GM23338 (cell line): Measurements from ENCODE around the gene PHACTR1.

Experiments
- CREB1 ChIP-seq: fragments of 250-450 bp; sonication (Bioruptor Pico); IDR thresholded peaks from 2 replicates; pipeline ENCODE4 v1.5.0; 2020; ENCODE audit warnings: low read depth, mild to moderate bottlenecking, moderate library complexity
- ETS1 ChIP-seq: IDR thresholded peaks from 2 replicates; pipeline ENCODE4 v1.6.1; 2016; ENCODE audit warnings: antibody characterized with exemption
- EZH2 ChIP-seq: fragments of 200-600 bp; sonication (generic); IDR thresholded peaks from one replicate; pipeline ENCODE4 v1.8.0; 2017; ENCODE audit warnings: antibody characterized with exemption, mild to moderate bottlenecking, low read depth; ENCODE audit not compliant: unreplicated experiment
- EZH2phosphoT487 ChIP-seq: fragments of 200-600 bp; sonication (generic); IDR thresholded peaks from one replicate; pipeline ENCODE4 v1.8.1; 2018; ENCODE audit warnings: antibody characterized with exemption; ENCODE audit not compliant: unreplicated experiment
- POLR2AphosphoS5 ChIP-seq: IDR thresholded peaks from 2 replicates; pipeline ENCODE4 v1.6.1; 2016; ENCODE audit warnings: antibody characterized with exemption, low read depth
- REST ChIP-seq: IDR thresholded peaks from one replicate; pipeline ENCODE4 v1.6.1; 2018; ENCODE audit warnings: antibody characterized with exemption; ENCODE audit not compliant: unreplicated experiment
- ZNF331 ChIP-seq: fragments of 250-450 bp; sonication (Bioruptor Pico); IDR thresholded peaks from 2 replicates; pipeline ENCODE4 v1.5.0; 2020; ENCODE audit warnings: low read depth, mild to moderate bottlenecking, moderate library complexity
- TF ChIP-seq, protein P1 (sequence below), 2 experiments: fragments of 200-600 bp in 1 of 2; sonication (generic) in 1 of 2; conservative IDR thresholded peaks; 2 replicates each; pipeline versions ENCODE4 v1.5.1 to v1.6.1; 2016 to 2017; ENCODE audit warnings: antibody characterized with exemption in 2 of 2, low read depth in 2 of 2, mild to moderate bottlenecking in 2 of 2, moderate library complexity in 1 of 2

GRCh38 chr6:12719017-12719416 is 2.5 kb downstream of the PHACTR1 start:
- TF ChIP-seq CREB1 (no peak), POLR2AphosphoS5 (no peak), REST (no peak), EZH2 (no peak), EZH2phosphoT487 (no peak), ETS1 (no peak), ZNF331 (CRISPR knock-in tag) (no peak)
- TF ChIP-seq, protein P1, sequence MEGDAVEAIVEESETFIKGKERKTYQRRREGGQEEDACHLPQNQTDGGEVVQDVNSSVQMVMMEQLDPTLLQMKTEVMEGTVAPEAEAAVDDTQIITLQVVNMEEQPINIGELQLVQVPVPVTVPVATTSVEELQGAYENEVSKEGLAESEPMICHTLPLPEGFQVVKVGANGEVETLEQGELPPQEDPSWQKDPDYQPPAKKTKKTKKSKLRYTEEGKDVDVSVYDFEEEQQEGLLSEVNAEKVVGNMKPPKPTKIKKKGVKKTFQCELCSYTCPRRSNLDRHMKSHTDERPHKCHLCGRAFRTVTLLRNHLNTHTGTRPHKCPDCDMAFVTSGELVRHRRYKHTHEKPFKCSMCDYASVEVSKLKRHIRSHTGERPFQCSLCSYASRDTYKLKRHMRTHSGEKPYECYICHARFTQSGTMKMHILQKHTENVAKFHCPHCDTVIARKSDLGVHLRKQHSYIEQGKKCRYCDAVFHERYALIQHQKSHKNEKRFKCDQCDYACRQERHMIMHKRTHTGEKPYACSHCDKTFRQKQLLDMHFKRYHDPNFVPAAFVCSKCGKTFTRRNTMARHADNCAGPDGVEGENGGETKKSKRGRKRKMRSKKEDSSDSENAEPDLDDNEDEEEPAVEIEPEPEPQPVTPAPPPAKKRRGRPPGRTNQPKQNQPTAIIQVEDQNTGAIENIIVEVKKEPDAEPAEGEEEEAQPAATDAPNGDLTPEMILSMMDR (conservative IDR thresholded peaks at IDR 0.05; ENCODE audit: low read depth in 2 of 2), result no peak
